OCI-LY3 (cell line): ENCODE data around the gene USF3.

Source experiments
- CTCF ChIP-seq: fragments of 200-600, 300-600 bp; sonication (generic); IDR thresholded peaks from 2 replicates; pipeline ENCODE4 v1.5.1; 2014; ENCODE audit warnings: antibody characterized with exemption, low read length, low read depth
- EZH2phosphoT487 ChIP-seq: fragments of 200-600 bp; shearing (Covaris generic); IDR thresholded peaks from 2 replicates; pipeline ENCODE4 v1.6.1; 2018; ENCODE audit warnings: antibody characterized with exemption, mixed run types, low read depth

GRCh38 chr3:113698213-113698742 is 1.8 kb upstream of the USF3 start:
- TF ChIP-seq CTCF (no peak), EZH2phosphoT487 (no peak)
